ENCODE data around the gene NUDT3.
"Not testable (repeated sequence)": the region's sequence is repeated elsewhere in the genome, so short reads cannot be mapped to it uniquely, and the experiment has no call there.

The NUDT3 gene

GRCh38 chr6:34365781-34366638 lies 26.5 kb downstream of the NUDT3 start:
- not testable (repeated sequence) for DNase-seq

- not testable (repeated sequence) for DNase-seq
Observed at GRCh38 chr6:34363681-34364075, 28.8 kb downstream of the NUDT3 start.

- DNase-seq: no peak
Observed at GRCh38 chr6:34362909-34363680, 29.4 kb downstream of the NUDT3 start.

- no peak for DNase-seq
Observed at GRCh38 chr6:34362176-34362575, 30.3 kb downstream of the NUDT3 start.

GRCh38 chr6:34360556-34360955 lies 31.9 kb downstream of the NUDT3 start:
- no peak for DNase-seq

- no peak for DNase-seq
Observed at GRCh38 chr6:34359418-34360158, 32.9 kb downstream of the NUDT3 start.

GRCh38 chr6:34358389-34358905 lies 34.0 kb downstream of the NUDT3 start:
- DNase-seq: peak; percentile 65

- no peak for DNase-seq
Observed at GRCh38 chr6:34357937-34358336, 34.5 kb downstream of the NUDT3 start.

GRCh38 chr6:34355889-34356288 lies 36.6 kb downstream of the NUDT3 start:
- no peak for DNase-seq

- not testable (repeated sequence) for DNase-seq
Observed at GRCh38 chr6:34354230-34354629, 38.2 kb downstream of the NUDT3 start.

GRCh38 chr6:34353530-34353929 lies 38.9 kb downstream of the NUDT3 start:
- DNase-seq: not testable (repeated sequence)

GRCh38 chr6:34352305-34352937 lies 40.0 kb downstream of the NUDT3 start:
- DNase-seq: no peak

- DNase-seq: no peak
Observed at GRCh38 chr6:34350934-34351217, 41.6 kb downstream of the NUDT3 start.

GRCh38 chr6:34350137-34350933 lies 42.1 kb downstream of the NUDT3 start:
- no peak for DNase-seq

GRCh38 chr6:34349211-34349610 lies 43.3 kb downstream of the NUDT3 start:
- no peak for DNase-seq

GRCh38 chr6:34347303-34347702 lies 45.2 kb downstream of the NUDT3 start:
- DNase-seq: no peak

- DNase-seq: no peak
Observed at GRCh38 chr6:34346175-34347119, 46.0 kb downstream of the NUDT3 start.

- DNase-seq: no peak
Observed at GRCh38 chr6:34343806-34344205, 48.7 kb downstream of the NUDT3 start.

- DNase-seq: no peak
Observed at GRCh38 chr6:34342247-34342646, 50.2 kb downstream of the NUDT3 start.

- no peak for DNase-seq
Observed at GRCh38 chr6:34341481-34341971, 50.9 kb downstream of the NUDT3 start.
